AG04449 (cell line): Measurements from ENCODE around the gene DYNLT4.

ENCODE experiments used
- CTCF ChIA-PET: fragments of 350-600 bp; formaldehyde crosslinking; extraction: SDS; loops from one replicate; lab custom pipeline; 2021; ENCODE audit warnings: antibody characterized with exemption; lab: Yijun Ruan, JAX
- POLR2A ChIA-PET: fragments of 400-600, 350-600 bp; formaldehyde crosslinking; extraction: SDS; loops from one replicate; lab custom pipeline; 2020; ENCODE audit warnings: antibody characterized with exemption, inconsistent platforms; lab: Yijun Ruan, JAX
- DNase-seq: peaks from one replicate; pipeline ENCODE4 v3.0.0-alpha.2; 2010; ENCODE audit warnings: low read depth, low spot score
- H3K4me3 ChIP-seq: 2 replicates; pipeline ENCODE4 v1.5.1; 2011; ENCODE audit warnings: low read depth, mild to moderate bottlenecking, control low read depth, low read length
- TF ChIP-seq, protein P1 (sequence below): IDR thresholded peaks from one replicate; pipeline ENCODE4 v1.5.1; 2011; ENCODE audit warnings: mild to moderate bottlenecking, moderate library complexity, low read length, control low read depth, inconsistent platforms; ENCODE audit not compliant: insufficient read depth; ENCODE audit errors: missing control alignments

The DYNLT4 gene

DNA sequence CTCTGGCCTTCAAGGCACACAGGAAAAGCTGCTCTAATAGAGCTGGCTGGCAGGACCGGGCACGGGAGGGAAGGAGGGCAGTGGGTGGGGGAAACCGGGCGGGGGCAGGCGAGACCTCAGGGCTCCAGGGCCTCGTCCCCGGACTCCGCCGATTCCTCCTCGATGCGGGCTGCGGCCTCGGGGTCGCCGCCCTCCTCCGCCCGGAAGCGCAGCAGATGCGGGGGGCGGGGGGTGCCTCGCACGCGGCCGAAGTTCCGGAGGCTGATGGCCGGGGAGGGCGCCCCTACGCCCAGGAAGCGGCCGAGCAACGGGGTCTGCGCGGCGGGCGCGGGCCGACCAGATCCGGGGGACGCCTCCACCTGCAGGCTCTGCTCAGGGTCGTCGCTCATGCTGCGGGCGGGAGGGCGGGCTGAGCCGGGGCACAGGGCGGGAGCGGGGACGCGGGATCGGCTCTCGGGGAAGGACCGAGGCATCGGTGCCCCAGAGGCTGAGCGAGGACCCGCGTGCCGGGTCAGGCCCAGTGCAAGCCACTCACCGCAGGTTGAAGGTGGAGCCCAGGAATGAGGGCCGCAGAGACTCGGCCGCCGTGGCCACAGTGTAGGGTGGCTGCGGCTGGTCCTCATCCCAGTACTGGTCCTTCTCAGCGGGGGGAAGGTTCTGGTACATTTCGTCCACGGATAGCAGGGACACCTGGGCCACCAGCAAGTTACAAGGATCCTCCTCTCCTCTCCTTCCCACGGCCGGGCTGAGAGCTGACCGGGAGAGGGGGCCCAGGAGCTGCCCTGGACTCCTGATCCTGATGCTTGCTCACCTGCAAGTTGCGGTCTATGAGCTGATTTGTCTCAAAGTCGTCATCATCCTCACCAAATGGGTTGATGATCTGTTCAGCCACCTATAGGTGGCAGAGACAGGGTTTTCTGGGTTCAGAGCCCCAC, 22.8 kb downstream of the DYNLT4 start:
- peak overlapping the region; percentile 36 for H3K4me3 ChIP-seq
- POLR2A ChIA-PET: interaction anchor here (1.2 to 2.4 kb wide), 3 partner anchors 9 to 35 kb away, joined by 5 to 7 read pairs (median 6); partner anchors contain the start of gene RPS8
- TF ChIP-seq, protein P1, sequence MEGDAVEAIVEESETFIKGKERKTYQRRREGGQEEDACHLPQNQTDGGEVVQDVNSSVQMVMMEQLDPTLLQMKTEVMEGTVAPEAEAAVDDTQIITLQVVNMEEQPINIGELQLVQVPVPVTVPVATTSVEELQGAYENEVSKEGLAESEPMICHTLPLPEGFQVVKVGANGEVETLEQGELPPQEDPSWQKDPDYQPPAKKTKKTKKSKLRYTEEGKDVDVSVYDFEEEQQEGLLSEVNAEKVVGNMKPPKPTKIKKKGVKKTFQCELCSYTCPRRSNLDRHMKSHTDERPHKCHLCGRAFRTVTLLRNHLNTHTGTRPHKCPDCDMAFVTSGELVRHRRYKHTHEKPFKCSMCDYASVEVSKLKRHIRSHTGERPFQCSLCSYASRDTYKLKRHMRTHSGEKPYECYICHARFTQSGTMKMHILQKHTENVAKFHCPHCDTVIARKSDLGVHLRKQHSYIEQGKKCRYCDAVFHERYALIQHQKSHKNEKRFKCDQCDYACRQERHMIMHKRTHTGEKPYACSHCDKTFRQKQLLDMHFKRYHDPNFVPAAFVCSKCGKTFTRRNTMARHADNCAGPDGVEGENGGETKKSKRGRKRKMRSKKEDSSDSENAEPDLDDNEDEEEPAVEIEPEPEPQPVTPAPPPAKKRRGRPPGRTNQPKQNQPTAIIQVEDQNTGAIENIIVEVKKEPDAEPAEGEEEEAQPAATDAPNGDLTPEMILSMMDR: peak; percentile 2
- CTCF ChIA-PET: interaction anchor here (0.9 to 6.4 kb wide), 9 partner anchors 9 to 230 kb away, joined by 3 to 40 read pairs (median 7); partner anchors contain the start of genes BTBD19, PLK3, RNU5D-1 and RPS8
- no peak for DNase-seq

DNA sequence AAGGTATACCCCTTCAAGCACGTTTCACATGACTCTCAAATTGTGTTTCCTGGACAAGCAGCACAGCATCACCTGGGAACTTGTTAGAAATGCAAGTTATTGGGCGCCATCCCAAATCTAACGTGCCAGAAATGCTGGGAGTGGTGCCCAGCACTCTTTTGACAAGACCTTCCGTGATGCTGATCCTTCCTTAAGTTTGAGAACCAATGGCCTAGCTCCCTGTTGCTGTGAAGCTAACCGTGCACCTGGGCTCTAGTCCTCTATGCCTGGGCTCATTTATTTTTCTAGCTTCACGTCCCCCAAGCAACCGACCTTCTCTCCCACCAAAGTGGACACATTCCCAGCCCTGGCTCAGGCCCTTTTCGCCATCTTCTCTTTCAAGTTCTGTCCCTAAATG, 23.5 kb downstream of the DYNLT4 start:
- H3K4me3 ChIP-seq: peak overlapping the region; percentile 36
- TF ChIP-seq, protein P1: no peak
- ChIA-PET POLR2A (interaction anchor here (1.2 to 2.4 kb wide), 3 partner anchors 8 to 35 kb away, joined by 6 to 8 read pairs (median 7); partner anchors contain the start of genes PLK3 and RPS8), CTCF (interaction anchor here (1.0 to 6.4 kb wide), 4 partner anchors 10 to 55 kb away, joined by 3 to 40 read pairs (median 14); partner anchors contain the start of genes PLK3 and RNU5D-1)
- DNase-seq: no peak

DNA sequence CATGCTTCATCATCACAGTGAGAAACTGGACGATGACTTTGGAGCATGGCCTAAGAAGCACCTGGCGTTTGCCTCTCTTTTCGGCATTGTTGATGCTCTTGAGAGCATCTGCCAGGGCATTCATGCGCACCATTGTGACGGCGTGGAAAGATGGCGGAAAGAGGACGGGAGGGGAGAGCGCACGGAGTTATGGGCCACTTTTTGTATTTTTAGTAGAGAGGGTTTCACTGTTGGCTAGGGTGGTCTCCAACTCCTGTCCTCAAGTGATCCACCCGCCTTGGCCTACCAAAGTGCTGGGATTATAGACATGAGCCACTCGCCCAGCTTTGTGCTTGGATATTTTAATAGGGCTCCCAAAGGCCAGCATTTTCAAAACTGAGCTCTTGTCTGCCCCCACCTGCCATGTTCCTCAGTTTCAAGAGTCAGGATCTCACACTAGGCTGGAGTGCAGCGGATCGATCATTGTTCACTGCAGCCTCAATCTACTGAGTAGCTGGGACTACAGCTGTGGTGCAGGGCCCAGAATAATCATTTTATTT, 26.5 kb downstream of the DYNLT4 start:
- ChIA-PET CTCF (interaction anchor here (0.7 to 3.7 kb wide), 5 partner anchors 10 to 49 kb away, joined by 3 to 14 read pairs (median 11); partner anchors contain the start of genes PLK3 and RNU5D-1), POLR2A (interaction anchor here (0.9 to 1.4 kb wide), 5 partner anchors 10 to 37 kb away, joined by 3 to 5 read pairs (median 3); partner anchors contain the start of genes BTBD19 and PLK3)
- TF ChIP-seq, protein P1: no peak
- H3K4me3 ChIP-seq: no peak overlapping the region
- DNase-seq: no peak

DNA sequence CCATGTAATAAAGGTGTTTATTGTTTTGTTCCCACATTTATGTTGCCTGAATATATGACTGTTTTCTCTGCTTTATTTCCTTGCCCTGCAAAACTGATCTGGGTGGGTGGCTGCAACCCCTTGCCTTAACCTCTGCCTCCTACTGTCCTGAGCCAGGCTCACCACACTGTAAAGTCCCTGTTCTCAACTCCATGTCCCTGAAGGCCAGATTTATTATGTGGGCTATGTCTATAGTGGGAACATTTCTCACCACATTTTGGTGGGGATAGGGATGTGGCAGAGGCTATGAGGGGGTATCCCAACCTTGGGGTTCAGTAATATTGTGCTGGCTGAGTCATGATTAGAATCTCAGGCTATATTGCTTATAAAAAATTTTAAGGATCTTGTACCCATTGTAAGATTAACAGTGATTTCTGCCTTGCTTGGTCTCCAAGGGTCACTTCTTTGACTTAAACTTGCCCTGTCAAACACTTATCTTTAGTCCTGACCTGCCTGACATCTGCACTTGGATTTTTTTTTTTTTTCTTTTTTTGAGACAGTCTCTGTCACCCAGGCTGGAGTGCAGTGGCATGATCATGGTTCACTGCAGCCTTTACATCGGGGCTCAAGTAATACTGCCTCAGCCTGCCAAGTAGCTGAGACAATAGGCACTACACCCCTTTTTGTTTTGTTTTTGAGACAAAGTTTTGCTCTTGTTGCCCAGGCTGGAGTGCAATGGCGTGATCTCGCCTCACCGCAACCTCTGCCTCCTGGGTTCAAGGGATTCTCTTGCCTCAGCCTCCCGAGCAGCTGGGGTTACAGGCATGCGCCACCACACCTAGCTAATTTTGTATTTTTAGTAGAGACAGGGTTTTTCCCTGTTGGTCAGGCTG, 28.2 kb downstream of the DYNLT4 start:
- TF ChIP-seq, protein P1: no peak
- no peak overlapping the region for H3K4me3 ChIP-seq
- ChIA-PET POLR2A (interaction anchor here (1.0 to 4.2 kb wide), 3 partner anchors 21 to 40 kb away, joined by 3 to 36 read pairs (median 3); partner anchors contain the start of genes BTBD19 and PLK3), CTCF (interaction anchor here (2.0 to 3.7 kb wide), 2 partner anchors 47 to 48 kb away, joined by 10 to 14 read pairs; partner anchors contain the start of gene RNU5D-1)
- DNase-seq: no peak

DNA sequence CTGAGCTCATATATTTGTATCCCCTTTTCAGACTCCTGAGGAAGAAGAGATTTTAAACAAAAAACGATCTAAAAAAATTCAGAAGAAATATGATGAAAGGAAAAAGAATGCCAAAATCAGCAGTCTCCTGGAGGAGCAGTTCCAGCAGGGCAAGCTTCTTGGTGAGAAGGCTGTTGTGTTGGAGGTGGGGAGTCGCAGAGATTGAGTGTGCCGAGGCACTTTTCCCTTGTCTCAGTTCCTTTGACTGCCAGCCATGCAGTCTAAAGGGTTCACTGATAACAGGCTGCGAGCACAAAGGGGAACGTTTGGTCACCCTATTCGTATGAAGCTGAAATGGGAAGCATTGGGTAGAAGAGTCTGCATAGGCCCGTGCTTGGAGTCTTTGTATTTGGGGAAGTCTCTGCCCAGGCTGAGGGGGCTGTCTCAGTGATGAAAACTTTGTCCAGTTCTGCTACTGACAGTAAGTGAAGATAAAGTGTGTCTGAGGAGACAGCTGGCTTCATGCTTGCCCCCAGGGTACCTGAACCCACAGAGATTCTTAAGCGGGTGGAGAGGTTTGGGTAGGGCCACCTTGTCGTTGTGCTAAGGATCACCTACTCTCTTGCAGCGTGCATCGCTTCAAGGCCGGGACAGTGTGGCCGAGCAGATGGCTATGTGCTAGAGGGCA, 29.0 kb downstream of the DYNLT4 start:
- TF ChIP-seq, protein P1: no peak
- H3K4me3 ChIP-seq: peak overlapping the region; percentile 34; the same call in 1 of the 2 replicates
- CTCF ChIA-PET: interaction anchor here (0.5 to 2.0 kb wide), 9 partner anchors 8 to 236 kb away, joined by 3 to 10 read pairs (median 3); partner anchors contain the start of genes BEST4 and RNU5D-1
- POLR2A ChIA-PET: interaction anchor here (0.5 to 4.2 kb wide), 2 partner anchors 22 to 1122 kb away, joined by 4 to 36 read pairs; partner anchors contain the start of gene PLK3
- no peak for DNase-seq
